K562 (cell line): ENCODE data around the gene ITGA3. TPM values are rescaled to one million over a fixed set of nuclear protein-coding genes. Genes with fewer than 3 reads are reported as not detected.

ENCODE experiments used
- ARID3B ChIP-seq: fragments of 250-450 bp; sonication (Bioruptor Pico); IDR thresholded peaks from 2 replicates; pipeline ENCODE4 v1.4.0; 2020; ENCODE audit warnings: borderline replicate concordance
- ATF7 ChIP-seq: fragments of 450-650 bp; IDR thresholded peaks from 2 replicates; pipeline ENCODE4 v1.7.1; 2014; ENCODE audit warnings: mild to moderate bottlenecking, moderate library complexity
- CTCF ChIP-seq, 3 experiments: IDR thresholded peaks in 2 of 3; conservative IDR thresholded peaks in 1 of 3; 2 replicates each; pipeline ENCODE4 v1.5.1; 2011 to 2012; ENCODE audit warnings: low read length in 3 of 3, mild to moderate bottlenecking in 3 of 3, control low read depth in 2 of 3, improper control_type of control experiment in 1 of 3, inconsistent platforms in 1 of 3, low read depth in 1 of 3, mixed read lengths in 1 of 3, moderate library complexity in 1 of 3; ENCODE audit not compliant: insufficient read depth in 2 of 3
- CXXC5 ChIP-seq: fragments of 250-450 bp; sonication (Bioruptor Pico); IDR thresholded peaks from 2 replicates; pipeline ENCODE4 v1.8.0; 2022; ENCODE audit warnings: inconsistent platforms, mild to moderate bottlenecking, moderate library complexity
- E2F1 ChIP-seq: sonication (generic); formaldehyde crosslinking; IDR thresholded peaks from 2 replicates; pipeline ENCODE4 v1.8.1; 2023; ENCODE audit warnings: mild to moderate bottlenecking, missing genetic modification reagents, moderate library complexity
- MAFG ChIP-seq: fragments of 450-650 bp; conservative IDR thresholded peaks from 2 replicates; pipeline ENCODE4 v1.6.1; 2016; ENCODE audit warnings: missing genetic modification characterization, missing compliant biosample characterization
- PCBP1 ChIP-seq: fragments of 200-400 bp; formaldehyde crosslinking; IDR thresholded peaks from 2 replicates; pipeline ENCODE4 v1.6.1; 2018; ENCODE audit warnings: mild to moderate bottlenecking, low read depth, low read length; ENCODE audit not compliant: poor library complexity, severe bottlenecking
- PHF8 ChIP-seq: fragments of 200-600 bp; sonication (generic); IDR thresholded peaks from 2 replicates; pipeline ENCODE4 v1.6.1; 2012; ENCODE audit warnings: mixed run types, mild to moderate bottlenecking, inconsistent platforms, low read length, moderate library complexity, borderline replicate concordance
- RHOXF2B ChIP-seq: fragments of 250-450 bp; sonication (Bioruptor Pico); conservative IDR thresholded peaks from 2 replicates; pipeline ENCODE4 v1.5.1; 2021
- SP2 ChIP-seq: IDR thresholded peaks from 2 replicates; pipeline ENCODE4 v1.6.1; 2011; ENCODE audit warnings: mild to moderate bottlenecking, low read depth, low read length, moderate library complexity; ENCODE audit not compliant: poor library complexity, severe bottlenecking; ENCODE audit errors: extremely low read depth
- TAF7 ChIP-seq: fragments of 450-650 bp; IDR thresholded peaks from 2 replicates; pipeline ENCODE4 v1.6.1; 2016; ENCODE audit warnings: missing genetic modification characterization, missing compliant biosample characterization
- TFE3 ChIP-seq: fragments of 450-650 bp; formaldehyde crosslinking; IDR thresholded peaks from 2 replicates; pipeline ENCODE4 v1.4.0; 2020; ENCODE audit warnings: mild to moderate bottlenecking, mixed read lengths
- U2AF1 ChIP-seq: fragments of 200-400 bp; formaldehyde crosslinking; optimal IDR thresholded peaks from 2 replicates; pipeline ENCODE3; 2017; ENCODE audit warnings: mild to moderate bottlenecking, low read depth, low read length, moderate library complexity
- ZFP91 ChIP-seq: sonication (generic); formaldehyde crosslinking; IDR thresholded peaks from 2 replicates; pipeline ENCODE4 v1.8.0; 2022; ENCODE audit warnings: mild to moderate bottlenecking, missing genetic modification reagents
- ZNF512 ChIP-seq: IDR thresholded peaks from 2 replicates; pipeline ENCODE4 v1.6.1; 2016; ENCODE audit warnings: missing genetic modification characterization, missing compliant biosample characterization
- ZNF766 ChIP-seq: fragments of 200-800 bp; sonication (Bioruptor generic); conservative IDR thresholded peaks from 2 replicates; pipeline ENCODE4 v1.6.1; 2016; ENCODE audit warnings: missing genetic modification characterization, missing compliant biosample characterization
- polyA plus RNA-seq, 8 experiments: library from polyadenylated mRNA; depleted of rRNA in 4 of 8; stranded (reverse) in 5 of 8; unstranded in 3 of 8; fragments of >200 nt; fragmentation: Nextera tagmentation in 2 of 8; fragmentation: Illumina TruSeq in 1 of 8; extraction: Ambion mirVana in 2 of 8; extraction: Trizol in 1 of 8; gene quantifications; 2 replicates each; pipeline versions ENCODE4 v1.2.1 to v1.2.3, GENCODE V29; 2011 to 2014; ENCODE audit warnings: inconsistent platforms in 1 of 8, missing spikeins in 1 of 8
- total RNA-seq, 7 experiments: library from RNA; depleted of rRNA in 6 of 7; stranded (reverse); fragments of >200 nt in 6 of 7; fragmentation: Illumina TruSeq in 2 of 7; extraction: Trizol in 2 of 7; gene quantifications; 2 replicates each; pipeline versions ENCODE4 v1.2.1 to v1.2.3, GENCODE V29; 2011 to 2021; ENCODE audit warnings: low replicate concordance in 1 of 7

Gene ITGA3
- total and polyA plus RNA-seq, 9 of the 15 experiments (the other 6 are each of a cell fraction or from before 2014, with no cell fraction given): 0.03 to 0.75 (median 0.14) TPM; not detected in 2

- peak; percentile 73 to 97 (median 81) for TF ChIP-seq CTCF (IDR thresholded peaks at IDR 0.05 in 2 of 3, conservative IDR thresholded peaks at IDR 0.05 in 1 of 3; ENCODE audit: insufficient read depth in 2 of 3, low read depth in 1 of 3, low read length in 3 of 3)
- no peak for TF ChIP-seq ZFP91 (CRISPR knock-in tag)
- peak; percentile 85 for TF ChIP-seq CXXC5 (CRISPR knock-in tag)
- TF ChIP-seq SP2: no peak
- no peak for TF ChIP-seq U2AF1
- TF ChIP-seq RHOXF2B (CRISPR knock-in tag): no peak
- TF ChIP-seq MAFG: no peak
- TF ChIP-seq ARID3B: no peak
- no peak for TF ChIP-seq TFE3 (CRISPR knock-in tag)
- TF ChIP-seq E2F1 (CRISPR knock-in tag): no peak
- TF ChIP-seq TAF7: no peak
- TF ChIP-seq ZNF512 (tag): no peak
- TF ChIP-seq PHF8: no peak
- no peak for TF ChIP-seq PCBP1
- no peak for TF ChIP-seq ZNF766
- 0 out of 2 replicates have a peak, but pooled peaks have one; percentile 14 for TF ChIP-seq ATF7
Measured at GRCh38 chr17:50117202-50118051, 61.5 kb downstream of the ITGA3 start (continued).
